Fibroblast of the aortic adventitia (primary cell): ENCODE results near the gene CDKN2AIP. TPM values are rescaled to one million over a fixed set of nuclear protein-coding genes. Genes with fewer than 3 reads are reported as not detected.
A peak's percentile ranks its signal among the peaks of the same experiment; 100 is the strongest.

Source experiments
- DNase-seq: peaks from one replicate; pipeline ENCODE4 v3.0.0-alpha.2; 2010; ENCODE audit warnings: low read depth
- H3K4me3 ChIP-seq: 2 replicates; pipeline ENCODE4 v1.5.1; 2011; ENCODE audit warnings: low read depth, mild to moderate bottlenecking, control low read depth, low read length, moderate library complexity
- CTCF ChIP-seq: IDR thresholded peaks from 2 replicates; pipeline ENCODE4 v1.5.1; 2011; ENCODE audit warnings: mild to moderate bottlenecking, low read length, control low read depth, inconsistent platforms; ENCODE audit not compliant: insufficient read depth
- total RNA-seq: library from RNA; depleted of rRNA; stranded (reverse); fragments of >200 nt; gene quantifications from 2 replicates; pipeline ENCODE4 v1.2.3, GENCODE V29; 2012; ENCODE audit warnings: low replicate concordance

Gene CDKN2AIP
- total RNA-seq, 1 donor, result 18.4 TPM

GRCh38 chr4:183407128-183407585 is 37.3 kb upstream of the CDKN2AIP start:
- H3K4me3 ChIP-seq, result peak overlapping the region; percentile 72

GRCh38 chr4:183407635-183408464 is 36.6 kb upstream of the CDKN2AIP start:
- no peak for TF ChIP-seq CTCF
- no peak for DNase-seq
- peak overlapping the region; percentile 72 for H3K4me3 ChIP-seq

More at GRCh38 chr4:183407128-183407585, 37.3 kb upstream of the CDKN2AIP start:
- peak; percentile 65 for DNase-seq
- peak; percentile 82 for TF ChIP-seq CTCF

- no peak for DNase-seq
- TF ChIP-seq CTCF, result no peak
- no peak overlapping the region for H3K4me3 ChIP-seq
Measured at GRCh38 chr4:183408796-183409195, 35.6 kb upstream of the CDKN2AIP start.

GRCh38 chr4:183409483-183409882 is 35.0 kb upstream of the CDKN2AIP start:
- no peak overlapping the region for H3K4me3 ChIP-seq
- no peak for TF ChIP-seq CTCF
- no peak for DNase-seq

- TF ChIP-seq CTCF, result no peak
- no peak overlapping the region for H3K4me3 ChIP-seq
- DNase-seq, result no peak
Measured at GRCh38 chr4:183409934-183410333, 34.5 kb upstream of the CDKN2AIP start.

GRCh38 chr4:183411291-183411861 is 33.1 kb upstream of the CDKN2AIP start:
- H3K4me3 ChIP-seq, result no peak overlapping the region
- no peak for TF ChIP-seq CTCF
- no peak for DNase-seq
